K562 (cell line): ENCODE data around the gene KISS1R. TPM values are rescaled to one million over a fixed set of nuclear protein-coding genes. Genes with fewer than 3 reads are reported as not detected.

ENCODE experiments used
- ASH1L ChIP-seq: fragments of 450-650 bp; IDR thresholded peaks from 2 replicates; pipeline ENCODE4 v1.6.1; 2018; ENCODE audit warnings: borderline replicate concordance, mild to moderate bottlenecking, low read depth; ENCODE audit not compliant: partially characterized antibody
- CHD2 ChIP-seq: IDR thresholded peaks from 2 replicates; pipeline ENCODE4 v1.6.1; 2011; ENCODE audit warnings: low read depth, low read length
- CHD4 ChIP-seq: fragments of 200-600 bp; sonication (generic); IDR thresholded peaks from 3 replicates; pipeline ENCODE4 v1.6.1; 2012; ENCODE audit warnings: low read depth, mild to moderate bottlenecking, mixed read lengths, low read length, inconsistent platforms; ENCODE audit not compliant: insufficient read depth, insufficient replicate concordance, poor library complexity, severe bottlenecking
- DDX20 ChIP-seq: fragments of 450-650 bp; IDR thresholded peaks from 2 replicates; pipeline ENCODE4 v1.6.1; 2016; ENCODE audit warnings: missing genetic modification characterization, low read depth, mild to moderate bottlenecking, missing compliant biosample characterization, moderate library complexity
- FOXP1 ChIP-seq: sonication (generic); formaldehyde crosslinking; IDR thresholded peaks from 2 replicates; pipeline ENCODE4 v1.8.0; 2022; ENCODE audit warnings: mild to moderate bottlenecking, missing genetic modification reagents
- GTF2F1 ChIP-seq: IDR thresholded peaks from 2 replicates; pipeline ENCODE4 v1.6.1; 2011; ENCODE audit warnings: low read depth, low read length, improper control_type of control experiment
- HDGF ChIP-seq: fragments of 450-650 bp; IDR thresholded peaks from 2 replicates; pipeline ENCODE4 v1.6.1; 2016
- HLTF ChIP-seq: fragments of 450-650 bp; IDR thresholded peaks from 2 replicates; pipeline ENCODE4 v1.6.1; 2016
- JUN ChIP-seq, 2 experiments: sonication (generic) in 1 of 2; formaldehyde crosslinking in 1 of 2; IDR thresholded peaks; 2 replicates each; pipeline versions ENCODE4 v1.6.1 to v1.8.0; 2012 to 2022; ENCODE audit warnings: borderline replicate concordance in 2 of 2, mild to moderate bottlenecking in 2 of 2, improper control_type of control experiment in 1 of 2, low read depth in 1 of 2, low read length in 1 of 2, missing genetic modification reagents in 1 of 2
- MAFK ChIP-seq: IDR thresholded peaks from 2 replicates; pipeline ENCODE4 v1.6.1; 2011; ENCODE audit warnings: low read length, improper control_type of control experiment
- MTA3 ChIP-seq: fragments of 450-650 bp; formaldehyde crosslinking; IDR thresholded peaks from 2 replicates; pipeline ENCODE4 v1.6.1; 2017; ENCODE audit warnings: mild to moderate bottlenecking, borderline replicate concordance
- MYC ChIP-seq, 2 experiments: fragments of 250-450 bp in 1 of 2; sonication (Bioruptor Pico) in 1 of 2; IDR thresholded peaks; 2 replicates each; pipeline versions ENCODE4 v1.5.1 to v1.6.1; 2012 to 2021; ENCODE audit warnings: low read depth in 2 of 2, borderline replicate concordance in 1 of 2, improper control_type of control experiment in 1 of 2, low read length in 1 of 2, mild to moderate bottlenecking in 1 of 2, moderate library complexity in 1 of 2
- PHTF2 ChIP-seq: fragments of 250-450 bp; sonication (Bioruptor Pico); IDR thresholded peaks from 2 replicates; pipeline ENCODE4 v1.5.0; 2021; ENCODE audit warnings: mild to moderate bottlenecking
- POLR2A ChIP-seq: fragments of 450-650 bp; conservative IDR thresholded peaks from 2 replicates; pipeline ENCODE4 v1.6.1; 2016
- PRMT5 ChIP-seq: sonication (generic); formaldehyde crosslinking; IDR thresholded peaks from 2 replicates; pipeline ENCODE4 v1.5.0; 2020; ENCODE audit warnings: missing genetic modification reagents
- SRSF9 ChIP-seq: fragments of 200-400 bp; formaldehyde crosslinking; IDR thresholded peaks from 2 replicates; pipeline ENCODE4 v1.6.1; 2017; ENCODE audit warnings: low read depth, low read length, borderline replicate concordance
- XRCC4 ChIP-seq: IDR thresholded peaks from one replicate; pipeline ENCODE4 v1.6.1; 2011; ENCODE audit not compliant: insufficient read depth, insufficient read length; ENCODE audit errors: extremely low read depth
- ZNF133 ChIP-seq: fragments of 250-450 bp; sonication (Bioruptor Pico); IDR thresholded peaks from 2 replicates; pipeline ENCODE4 v1.4.0; 2020; ENCODE audit warnings: mild to moderate bottlenecking
- ZNF431 ChIP-seq: sonication (generic); formaldehyde crosslinking; IDR thresholded peaks from 2 replicates; pipeline ENCODE4 v1.8.0; 2022; ENCODE audit warnings: mild to moderate bottlenecking, missing genetic modification reagents
- ZNF707 ChIP-seq: fragments of 250-450 bp; sonication (Bioruptor Pico); conservative IDR thresholded peaks from 2 replicates; pipeline ENCODE4 v1.8.0; 2022; ENCODE audit warnings: inconsistent platforms, mild to moderate bottlenecking, moderate library complexity
- polyA plus RNA-seq, 8 experiments: library from polyadenylated mRNA; depleted of rRNA in 4 of 8; stranded (reverse) in 5 of 8; unstranded in 3 of 8; fragments of >200 nt; fragmentation: Nextera tagmentation in 2 of 8; fragmentation: Illumina TruSeq in 1 of 8; extraction: Ambion mirVana in 2 of 8; extraction: Trizol in 1 of 8; gene quantifications; 2 replicates each; pipeline versions ENCODE4 v1.2.1 to v1.2.3, GENCODE V29; 2011 to 2014; ENCODE audit warnings: inconsistent platforms in 1 of 8, missing spikeins in 1 of 8
- total RNA-seq, 7 experiments: library from RNA; depleted of rRNA in 6 of 7; stranded (reverse); fragments of >200 nt in 6 of 7; fragmentation: Illumina TruSeq in 2 of 7; extraction: Trizol in 2 of 7; gene quantifications; 2 replicates each; pipeline versions ENCODE4 v1.2.1 to v1.2.3, GENCODE V29; 2011 to 2021; ENCODE audit warnings: low replicate concordance in 1 of 7
- TF ChIP-seq, protein P1 (sequence below): sonication (generic); formaldehyde crosslinking; IDR thresholded peaks from 2 replicates; pipeline ENCODE4 v1.8.0; 2022; ENCODE audit warnings: mild to moderate bottlenecking, missing genetic modification reagents
- TF ChIP-seq, protein P2 (sequence below): sonication (generic); formaldehyde crosslinking; IDR thresholded peaks from 2 replicates; pipeline ENCODE4 v1.8.1; 2022; ENCODE audit warnings: missing genetic modification reagents
- TF ChIP-seq, protein P3 (sequence below), 2 experiments: fragments of 450-650 bp in 1 of 2; sonication (generic) in 1 of 2; formaldehyde crosslinking; conservative IDR thresholded peaks; 2 replicates each; pipeline versions ENCODE4 v1.4.0 to v1.8.1; 2020 to 2022; ENCODE audit warnings: mild to moderate bottlenecking in 1 of 2, missing genetic modification reagents in 1 of 2
- TF ChIP-seq, protein P4 (sequence below): fragments of 250-450 bp; sonication (Bioruptor Pico); IDR thresholded peaks from 2 replicates; pipeline ENCODE4 v1.8.0; 2021; ENCODE audit warnings: mild to moderate bottlenecking, moderate library complexity

Gene KISS1R
- total and polyA plus RNA-seq, 9 of the 15 experiments (the other 6 are each of a cell fraction or from before 2014, with no cell fraction given) = 0.37 to 39.4 (median 2.0) TPM

DNA sequence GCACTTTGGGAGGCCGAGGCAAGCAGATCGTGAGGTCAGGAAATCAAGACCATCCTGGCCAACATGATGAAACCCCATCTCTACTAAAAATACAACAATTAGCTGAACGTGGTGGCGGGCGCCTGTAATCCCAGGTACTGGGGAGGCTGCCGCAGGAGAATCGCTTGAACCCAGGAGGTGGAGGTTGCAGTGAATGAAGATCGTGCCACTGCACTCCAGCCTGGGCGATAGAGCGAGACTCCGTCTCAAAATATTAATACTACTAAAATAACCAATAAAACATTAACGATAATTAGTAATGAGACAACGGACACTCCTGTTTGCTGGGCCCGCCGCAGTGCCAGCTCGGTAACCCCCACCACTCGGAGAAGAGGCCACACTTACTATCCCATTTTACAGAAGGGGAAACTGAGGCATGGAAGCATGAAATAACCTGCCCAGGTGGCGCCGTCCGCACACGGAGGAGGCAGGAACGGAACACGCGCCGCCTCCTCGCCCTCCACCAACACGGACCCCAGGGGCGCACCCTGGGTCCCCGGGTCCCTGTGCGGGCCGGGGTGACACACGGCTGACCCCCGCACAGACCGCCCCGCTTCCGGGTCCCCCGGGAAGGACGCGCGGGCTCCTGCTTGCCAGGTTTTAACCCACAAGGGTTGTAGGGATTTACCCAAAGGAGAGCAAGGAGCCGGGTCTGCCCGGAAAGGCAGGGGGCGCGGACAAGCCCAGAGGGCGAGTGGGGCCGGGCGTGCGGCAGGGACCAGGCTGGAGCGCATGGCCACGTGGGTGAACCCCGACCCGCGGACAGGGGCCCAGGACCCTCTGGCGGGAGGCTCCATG is 5.7 kb upstream of the KISS1R start (continued):
- TF ChIP-seq ZNF707 (CRISPR knock-in tag) (no peak), FOXP1 (0 out of 2 replicates have a peak, but pooled peaks have one; percentile 29), POLR2A (0 out of 2 replicates have a peak, but pooled peaks have one; percentile 36), SRSF9 (no peak), PRMT5 (CRISPR knock-in tag) (no peak), CHD2 (no peak), HDGF (no peak), ZNF133 (no peak), ZNF431 (0 out of 2 replicates have a peak, but pooled peaks have one; percentile 28), HLTF (no peak), CHD4 (peak; percentile 61), MAFK (no peak), PHTF2 (CRISPR knock-in tag) (no peak), XRCC4 (no peak), MTA3 (0 out of 2 replicates have a peak, but pooled peaks have one; percentile 29), DDX20 (tag) (no peak), GTF2F1 (no peak), JUN (IDR thresholded peaks at IDR 0.05; ENCODE audit: borderline replicate concordance, low read depth, low read length) (no peak), JUN (CRISPR knock-in tag; IDR thresholded peaks at IDR 0.05; ENCODE audit: borderline replicate concordance) (no peak), MYC (IDR thresholded peaks at IDR 0.05; ENCODE audit: low read depth, low read length) (peak; percentile 74), MYC (CRISPR knock-in tag; IDR thresholded peaks at IDR 0.05; ENCODE audit: borderline replicate concordance, low read depth) (peak; percentile 69; the same call in 1 of the 2 replicates), ASH1L (no peak)
- TF ChIP-seq, protein P1, sequence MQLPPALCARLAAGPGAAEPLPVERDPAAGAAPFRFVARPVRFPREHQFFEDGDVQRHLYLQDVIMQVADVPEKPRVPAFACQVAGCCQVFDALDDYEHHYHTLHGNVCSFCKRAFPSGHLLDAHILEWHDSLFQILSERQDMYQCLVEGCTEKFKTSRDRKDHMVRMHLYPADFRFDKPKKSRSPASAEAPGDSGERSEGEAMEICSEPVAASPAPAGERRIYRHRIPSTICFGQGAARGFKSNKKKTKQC (CRISPR knock-in tag) = 0 out of 2 replicates have a peak, but pooled peaks have one; percentile 38
- TF ChIP-seq, protein P2, sequence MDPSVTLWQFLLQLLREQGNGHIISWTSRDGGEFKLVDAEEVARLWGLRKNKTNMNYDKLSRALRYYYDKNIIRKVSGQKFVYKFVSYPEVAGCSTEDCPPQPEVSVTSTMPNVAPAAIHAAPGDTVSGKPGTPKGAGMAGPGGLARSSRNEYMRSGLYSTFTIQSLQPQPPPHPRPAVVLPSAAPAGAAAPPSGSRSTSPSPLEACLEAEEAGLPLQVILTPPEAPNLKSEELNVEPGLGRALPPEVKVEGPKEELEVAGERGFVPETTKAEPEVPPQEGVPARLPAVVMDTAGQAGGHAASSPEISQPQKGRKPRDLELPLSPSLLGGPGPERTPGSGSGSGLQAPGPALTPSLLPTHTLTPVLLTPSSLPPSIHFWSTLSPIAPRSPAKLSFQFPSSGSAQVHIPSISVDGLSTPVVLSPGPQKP (CRISPR knock-in tag) = no peak
- TF ChIP-seq, protein P3, sequence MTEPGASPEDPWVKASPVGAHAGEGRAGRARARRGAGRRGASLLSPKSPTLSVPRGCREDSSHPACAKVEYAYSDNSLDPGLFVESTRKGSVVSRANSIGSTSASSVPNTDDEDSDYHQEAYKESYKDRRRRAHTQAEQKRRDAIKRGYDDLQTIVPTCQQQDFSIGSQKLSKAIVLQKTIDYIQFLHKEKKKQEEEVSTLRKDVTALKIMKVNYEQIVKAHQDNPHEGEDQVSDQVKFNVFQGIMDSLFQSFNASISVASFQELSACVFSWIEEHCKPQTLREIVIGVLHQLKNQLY (CRISPR knock-in tag; conservative IDR thresholded peaks at IDR 0.05) = no peak
- TF ChIP-seq, protein P4, sequence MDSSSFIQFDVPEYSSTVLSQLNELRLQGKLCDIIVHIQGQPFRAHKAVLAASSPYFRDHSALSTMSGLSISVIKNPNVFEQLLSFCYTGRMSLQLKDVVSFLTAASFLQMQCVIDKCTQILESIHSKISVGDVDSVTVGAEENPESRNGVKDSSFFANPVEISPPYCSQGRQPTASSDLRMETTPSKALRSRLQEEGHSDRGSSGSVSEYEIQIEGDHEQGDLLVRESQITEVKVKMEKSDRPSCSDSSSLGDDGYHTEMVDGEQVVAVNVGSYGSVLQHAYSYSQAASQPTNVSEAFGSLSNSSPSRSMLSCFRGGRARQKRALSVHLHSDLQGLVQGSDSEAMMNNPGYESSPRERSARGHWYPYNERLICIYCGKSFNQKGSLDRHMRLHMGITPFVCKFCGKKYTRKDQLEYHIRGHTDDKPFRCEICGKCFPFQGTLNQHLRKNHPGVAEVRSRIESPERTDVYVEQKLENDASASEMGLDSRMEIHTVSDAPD (CRISPR knock-in tag) = no peak
